Activated gamma-delta T cell treated with anti-CD3 and anti-CD28 coated beads, Interleukin-2, amount 50 U/mL, for 16 hours (primary cell): ENCODE measurements around the gene FBXL7.

Source experiments
- DNase-seq: peaks from one replicate; pipeline ENCODE4 v3.0.0-alpha.2; 2020; ENCODE audit warnings: low read depth

The FBXL7 gene

DNA sequence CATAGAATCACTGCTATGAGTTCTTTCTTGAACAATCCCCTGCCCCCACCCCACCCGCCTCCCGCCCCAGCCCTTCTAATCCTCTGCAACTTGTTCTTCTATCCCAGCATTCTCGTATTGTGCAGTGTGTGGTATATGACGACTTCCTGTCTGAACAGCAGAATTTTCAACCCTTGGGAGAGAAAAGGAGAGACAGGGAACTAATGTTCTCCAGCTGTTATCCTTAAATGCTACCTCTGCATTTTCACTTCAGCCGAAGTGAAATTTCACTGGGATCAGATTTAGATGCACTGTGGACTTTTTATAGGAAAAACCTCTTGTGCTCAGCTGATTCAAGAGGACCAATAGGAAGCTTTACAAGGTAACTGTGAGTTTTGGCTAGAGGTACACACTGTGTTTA is 2.2 kb downstream of the FBXL7 start:
- no peak for DNase-seq

DNA sequence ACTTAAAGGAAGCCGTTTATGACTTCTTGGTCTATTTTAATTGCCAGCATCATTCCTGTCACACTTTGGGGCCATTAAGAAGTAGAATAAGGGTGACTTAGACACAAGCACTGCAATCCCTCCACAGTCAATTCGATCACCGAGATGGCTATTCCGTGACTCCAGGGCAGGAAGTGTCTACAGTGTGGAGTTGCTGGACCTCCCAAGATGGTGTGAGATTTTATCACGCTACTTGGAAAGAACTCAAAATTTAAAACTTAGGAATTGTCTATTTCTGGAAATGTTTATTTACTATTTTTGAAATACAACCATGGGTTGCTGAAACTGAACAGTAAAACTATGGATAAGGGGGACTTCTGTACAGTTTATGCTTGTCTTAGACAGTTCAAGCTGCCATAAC is 6.2 kb downstream of the FBXL7 start:
- DNase-seq: no peak

DNA sequence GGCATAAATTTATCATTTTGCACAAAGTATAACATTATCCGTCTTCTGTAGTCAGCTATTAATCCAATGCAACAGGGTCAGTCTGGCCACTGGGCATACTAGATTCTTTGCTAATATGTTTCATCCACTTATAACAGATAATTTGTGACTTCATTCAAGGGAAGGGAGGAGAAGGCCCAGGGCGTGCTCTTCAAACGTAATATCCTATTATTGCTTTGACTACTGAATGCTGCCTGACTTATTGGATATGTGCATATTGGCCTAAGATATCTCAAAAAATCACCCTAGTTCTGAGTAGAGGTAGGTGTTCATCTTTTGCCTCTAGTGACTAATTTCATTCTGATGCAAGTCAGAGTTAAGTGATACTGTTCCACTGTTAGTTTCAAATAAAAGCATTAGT is 6.9 kb downstream of the FBXL7 start:
- DNase-seq: no peak

DNA sequence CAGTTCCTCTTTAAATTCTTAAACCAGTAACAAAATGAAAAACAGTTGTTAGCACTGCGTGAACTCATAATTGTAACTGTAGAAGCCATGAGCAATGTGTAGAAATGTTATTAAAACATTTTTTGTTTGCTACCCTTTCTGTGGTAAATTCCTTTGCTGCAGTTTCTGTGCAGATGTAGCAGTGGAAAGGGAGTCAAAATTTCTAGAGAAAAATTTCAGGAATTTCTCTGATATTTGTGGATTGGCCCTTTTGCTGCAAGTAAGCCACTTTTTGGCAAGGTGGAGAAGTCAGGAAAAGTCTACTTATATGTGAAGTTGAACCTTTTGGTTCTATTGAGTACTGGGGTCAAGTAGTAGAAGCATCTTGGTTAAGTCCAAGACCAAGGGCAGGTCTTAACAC is 10.1 kb downstream of the FBXL7 start:
- no peak for DNase-seq

DNA sequence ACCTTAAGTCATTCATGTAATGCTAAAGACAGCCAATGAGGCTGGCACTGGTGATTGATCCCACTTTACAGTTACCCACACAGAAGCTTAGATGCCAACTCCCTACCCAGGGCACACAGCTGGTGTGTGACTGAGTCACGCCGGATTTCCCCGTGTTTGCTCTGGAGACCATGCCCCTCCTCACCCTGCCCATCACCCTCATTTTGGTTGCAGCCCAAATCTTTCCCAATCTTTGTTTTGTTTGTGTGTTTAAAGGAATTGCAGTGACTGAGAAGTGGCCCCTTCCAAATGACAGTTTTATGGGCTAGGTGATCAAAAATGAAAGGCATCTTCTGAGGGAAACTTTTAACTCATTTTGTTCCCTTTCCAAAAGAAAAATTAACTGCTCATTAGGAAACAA is 10.9 kb downstream of the FBXL7 start:
- DNase-seq: no peak

DNA sequence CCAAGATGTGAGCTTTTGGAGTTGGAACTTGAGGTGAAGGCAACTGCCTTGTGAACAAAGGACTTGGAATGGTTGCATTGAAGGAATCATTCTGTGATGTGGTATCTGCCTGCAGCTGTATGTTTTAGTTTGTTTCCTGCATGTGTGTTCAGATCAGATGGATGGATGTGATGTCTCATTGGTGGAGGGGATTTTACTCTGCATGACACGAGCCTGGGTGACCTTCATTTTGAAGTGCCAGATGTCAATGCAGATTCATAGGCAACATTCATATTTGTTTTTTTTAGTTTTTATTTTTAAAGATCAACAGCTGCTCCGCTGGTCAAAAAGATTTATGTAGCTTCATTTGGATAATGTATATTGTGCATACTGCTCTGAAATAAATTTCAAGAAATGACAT is 13.5 kb downstream of the FBXL7 start:
- DNase-seq: no peak

DNA sequence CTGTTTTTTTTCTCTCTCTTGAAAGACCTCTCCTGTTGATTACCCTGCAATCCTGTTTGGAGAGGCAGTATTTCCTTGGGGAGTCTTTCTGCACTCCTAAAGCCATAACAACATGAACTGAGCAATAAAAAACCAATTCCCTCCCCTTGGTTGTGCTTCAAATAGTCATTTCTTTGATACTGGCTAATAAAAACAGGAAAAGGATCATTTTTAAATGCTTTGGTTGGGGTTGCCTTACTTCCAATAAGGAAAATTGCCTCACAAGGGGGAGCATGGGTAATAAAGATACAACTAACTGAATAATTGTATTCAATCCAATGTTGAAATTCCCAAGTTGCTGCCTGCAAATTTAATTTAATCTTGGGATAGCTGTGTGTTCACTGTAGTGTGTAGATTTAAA is 13.9 kb downstream of the FBXL7 start:
- DNase-seq: no peak

DNA sequence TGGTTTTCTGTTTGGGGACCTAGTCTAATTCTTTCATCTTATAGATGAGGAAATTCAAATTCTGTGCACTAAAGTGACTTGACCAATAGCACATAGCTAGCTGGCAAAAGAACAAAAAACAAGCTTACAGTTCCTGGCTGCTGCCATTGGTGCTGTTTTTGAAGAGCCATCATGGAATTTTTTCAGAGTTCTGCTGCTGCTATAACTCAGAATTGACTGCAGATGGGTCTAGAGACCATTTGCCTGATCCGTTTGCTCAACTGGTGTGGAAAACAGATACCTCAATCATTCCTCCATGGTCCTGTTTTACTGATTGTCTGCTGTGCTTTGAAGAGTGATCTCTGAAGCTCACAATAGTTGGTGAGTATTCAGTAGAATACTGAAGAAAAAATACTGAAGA is 15.2 kb downstream of the FBXL7 start:
- no peak for DNase-seq

DNA sequence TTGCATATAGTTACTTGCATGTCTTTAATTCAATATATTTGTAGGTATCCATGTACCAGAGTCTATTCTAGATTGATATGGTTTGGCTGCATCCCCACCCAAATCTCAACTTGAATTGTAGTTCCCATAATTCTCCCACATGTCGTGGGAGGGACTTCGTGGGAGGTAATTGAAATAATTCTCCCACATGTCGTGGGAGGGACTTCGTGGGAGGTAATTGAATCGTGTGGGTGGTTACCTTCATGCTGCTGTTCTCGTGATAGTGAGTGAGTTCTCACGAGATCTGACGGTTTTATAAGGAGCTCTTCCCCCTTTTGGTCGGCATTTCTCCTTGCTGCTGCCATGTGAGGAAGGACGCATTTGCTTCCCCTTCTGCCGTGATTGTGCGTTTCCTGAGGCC is 16.5 kb downstream of the FBXL7 start:
- DNase-seq: no peak

DNA sequence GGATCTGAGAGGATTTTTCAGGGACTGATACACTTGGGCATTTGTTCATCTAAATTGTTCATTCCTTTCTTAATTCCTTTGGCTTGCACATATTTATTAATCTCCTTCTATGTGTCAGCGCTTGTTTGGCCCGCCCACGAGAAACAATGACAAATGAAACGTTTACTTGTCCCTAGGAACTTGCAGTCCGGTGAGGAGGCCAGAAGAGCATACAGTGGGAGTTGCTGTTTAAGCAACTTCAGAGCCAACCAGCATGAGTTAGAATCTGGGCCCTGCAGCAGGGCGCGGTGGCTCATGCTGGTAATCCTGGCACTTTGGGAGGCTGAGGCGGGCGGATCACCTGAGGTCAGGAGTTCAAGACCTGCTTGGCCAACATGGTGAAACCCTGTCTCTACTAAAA is 18.8 kb downstream of the FBXL7 start:
- no peak for DNase-seq

DNA sequence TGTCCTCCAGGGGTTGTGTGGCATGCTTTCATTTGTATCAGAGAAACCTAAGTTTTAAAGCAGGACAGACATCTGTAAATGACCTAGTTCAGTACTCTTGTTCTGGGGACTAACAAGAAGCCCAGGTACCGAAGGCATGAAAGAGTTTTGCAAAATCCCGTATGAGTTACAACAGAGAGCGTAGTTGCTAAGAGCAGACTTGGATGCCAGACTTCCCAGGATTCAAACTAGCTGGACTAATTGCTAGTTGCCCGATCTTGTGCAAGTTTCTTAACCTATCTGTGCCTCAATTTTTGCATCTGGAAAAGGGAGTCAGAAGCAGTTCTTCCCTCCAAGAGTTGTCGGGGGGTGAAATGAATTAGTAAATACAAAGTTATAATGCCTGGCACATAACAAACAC is 20.9 kb downstream of the FBXL7 start:
- DNase-seq: no peak

DNA sequence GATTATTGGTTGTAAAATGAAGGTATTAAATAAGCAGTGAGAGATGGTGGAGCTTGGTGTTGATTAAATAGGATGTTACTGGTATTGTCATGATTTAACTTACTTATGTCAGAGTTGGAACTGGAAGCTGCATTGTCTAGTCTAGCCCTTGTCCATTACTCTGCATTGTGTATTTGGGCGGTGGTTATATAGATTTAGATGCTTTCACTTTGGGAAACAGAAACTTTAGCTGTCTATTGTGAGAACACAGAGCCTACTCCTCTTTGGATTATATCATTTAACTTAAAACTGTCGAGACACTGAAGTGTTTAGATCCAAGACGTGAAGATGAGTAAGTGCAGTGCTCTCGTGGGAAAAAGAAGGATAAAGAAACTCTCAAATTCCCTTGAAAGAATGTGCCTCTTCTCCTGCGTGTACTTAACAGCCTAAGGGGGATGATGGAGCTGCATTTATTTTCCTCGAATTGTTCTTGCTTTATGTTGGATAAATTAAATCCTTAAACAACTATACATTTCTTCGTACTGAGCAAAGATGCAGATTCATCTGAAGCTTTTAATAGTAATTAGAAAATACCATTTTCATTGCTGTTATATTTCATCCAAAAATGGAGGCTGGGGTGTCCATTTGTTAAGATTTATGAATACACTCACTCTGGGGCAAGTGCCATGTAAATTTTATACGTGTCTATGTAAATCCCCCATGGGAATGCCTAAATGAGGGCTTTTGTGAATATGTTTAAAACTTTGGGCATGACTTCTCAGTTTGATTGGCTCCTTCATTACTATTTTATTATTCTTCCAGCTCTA is 21.6 kb downstream of the FBXL7 start:
- no peak for DNase-seq

DNA sequence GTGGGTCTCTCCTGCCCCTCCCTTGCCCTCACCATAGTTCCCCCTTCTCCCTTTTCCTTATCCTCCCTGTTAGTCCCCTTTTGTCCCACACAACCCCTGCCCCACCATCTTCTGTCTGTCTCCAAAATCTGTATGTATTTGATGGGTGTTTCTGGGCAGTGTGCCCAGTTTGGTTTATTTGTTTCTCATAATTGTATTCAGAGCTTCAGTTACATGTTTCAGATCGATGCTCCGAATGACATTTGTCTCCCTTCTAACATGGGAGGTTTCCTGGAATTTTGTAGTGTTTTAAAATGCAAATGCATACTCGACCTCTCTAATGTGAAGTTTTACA is 22.2 kb downstream of the FBXL7 start:
- DNase-seq: no peak

DNA sequence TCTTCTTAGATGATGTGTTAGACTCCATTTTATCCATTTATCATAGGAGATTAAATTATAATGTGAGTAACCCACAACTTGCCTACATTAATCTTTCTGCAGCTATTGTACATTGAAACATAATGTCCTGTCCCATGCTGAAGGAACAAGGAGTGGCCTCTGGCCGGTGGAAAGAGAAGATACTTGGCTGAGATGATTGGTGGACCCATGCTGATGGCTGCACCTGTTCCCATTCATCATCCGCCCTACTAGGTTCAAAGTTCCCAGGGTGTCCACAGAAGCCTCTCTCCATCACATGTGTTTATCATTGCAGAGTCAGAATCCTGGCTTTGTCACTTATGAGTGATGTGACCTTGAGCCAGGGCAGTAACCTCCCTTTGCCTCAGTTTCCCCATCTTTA is 24.7 kb downstream of the FBXL7 start:
- DNase-seq: no peak

DNA sequence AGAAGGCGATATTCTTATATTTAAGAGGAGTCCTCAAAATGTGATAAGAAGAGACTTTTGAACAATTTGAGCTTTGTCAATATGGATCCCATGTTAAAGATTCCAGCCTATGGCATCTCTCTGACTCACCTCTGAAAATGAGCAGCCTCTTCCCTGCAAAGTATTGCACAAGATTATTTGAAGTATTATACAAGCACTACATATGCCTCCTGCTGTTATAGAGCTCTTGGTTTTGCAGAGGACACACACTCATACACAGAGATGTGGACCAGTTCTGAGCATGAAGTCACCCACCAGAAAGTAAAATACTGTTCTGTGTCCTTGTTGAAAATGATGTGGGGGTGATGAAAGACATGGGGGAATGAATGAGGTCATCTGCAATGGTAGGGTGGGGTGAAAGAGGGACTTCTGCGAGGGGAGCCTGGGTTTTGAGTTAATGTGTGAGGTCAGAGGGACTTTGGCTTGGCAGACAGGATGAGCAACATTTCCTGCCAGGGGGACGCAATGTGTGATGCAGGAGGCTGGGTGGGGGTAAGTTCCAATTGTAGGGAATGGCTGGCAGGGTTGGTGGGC is 25.8 kb downstream of the FBXL7 start:
- no peak for DNase-seq

DNA sequence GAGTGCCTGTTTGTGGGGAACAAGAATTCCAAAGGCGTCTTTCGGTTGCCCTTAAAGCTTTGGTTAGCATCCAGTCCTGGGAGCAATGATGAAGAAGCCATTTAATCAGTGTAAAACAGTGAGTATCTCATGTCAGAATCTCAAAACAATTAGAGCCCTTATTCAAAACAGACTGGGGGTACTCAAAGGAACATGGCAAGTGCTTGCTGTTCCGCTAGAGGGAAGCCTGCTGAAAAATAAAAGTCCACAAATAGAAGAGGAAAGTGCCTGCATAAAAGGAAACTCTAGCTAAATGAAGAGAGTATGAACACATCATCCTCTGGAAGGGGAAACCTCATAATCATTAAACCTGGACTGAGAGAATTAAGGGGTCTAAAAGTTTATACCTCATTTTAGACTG is 26.4 kb downstream of the FBXL7 start:
- DNase-seq: no peak

DNA sequence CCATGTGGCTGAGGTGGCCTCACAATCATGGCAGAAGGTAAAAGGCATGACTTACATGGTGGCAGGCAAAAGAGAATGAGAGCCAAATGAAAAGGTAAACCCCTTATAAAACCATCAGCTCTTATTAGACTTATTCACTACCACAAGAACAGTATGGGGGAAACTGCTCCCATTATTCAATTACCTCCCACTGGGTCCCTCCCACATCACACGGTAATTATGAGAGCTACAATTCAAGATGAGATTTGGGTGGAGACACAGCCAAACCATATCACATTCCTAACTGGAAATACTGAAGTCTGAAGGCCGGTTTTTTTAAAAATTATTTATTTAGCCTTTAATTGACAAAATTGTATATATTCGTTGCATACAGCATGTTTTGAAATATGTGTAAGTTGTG is 28.5 kb downstream of the FBXL7 start:
- no peak for DNase-seq

DNA sequence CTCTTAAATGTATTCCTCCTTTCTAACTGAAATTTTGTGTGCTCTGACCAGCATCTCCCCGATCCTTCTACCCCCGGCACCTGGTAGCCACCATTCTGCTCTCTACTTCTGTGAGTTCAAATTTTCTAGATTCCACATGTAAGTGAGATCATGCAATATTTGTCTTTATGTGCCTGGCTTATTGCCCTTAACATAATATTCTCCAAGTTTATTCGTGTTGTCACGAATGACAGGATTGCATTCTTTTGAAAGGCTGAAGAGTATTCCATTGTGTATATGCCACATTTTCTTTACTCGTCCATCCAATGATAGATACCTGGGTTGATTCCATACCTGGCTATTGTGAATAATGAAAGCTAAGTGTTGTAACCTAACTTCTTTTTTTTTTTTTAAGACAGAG is 29.0 kb downstream of the FBXL7 start:
- no peak for DNase-seq

DNA sequence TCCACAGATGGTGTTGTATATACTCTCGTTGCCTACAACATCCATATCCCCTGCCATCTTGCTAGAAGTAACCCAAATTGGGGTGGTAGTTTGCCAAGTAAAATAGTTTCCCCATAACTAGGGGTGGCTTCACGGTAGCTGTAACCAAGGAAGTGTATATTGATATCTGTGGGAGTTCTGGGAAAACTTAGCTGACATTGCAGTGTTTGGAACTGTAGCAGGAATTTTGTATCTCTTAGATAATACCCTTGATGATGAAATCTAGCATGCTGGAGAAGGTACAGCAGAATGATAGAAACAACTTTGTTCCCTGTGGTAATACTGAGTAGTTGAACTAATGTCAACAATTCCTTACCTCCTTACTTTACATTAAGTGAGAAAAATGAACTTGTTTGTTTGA is 29.8 kb downstream of the FBXL7 start:
- DNase-seq: no peak

DNA sequence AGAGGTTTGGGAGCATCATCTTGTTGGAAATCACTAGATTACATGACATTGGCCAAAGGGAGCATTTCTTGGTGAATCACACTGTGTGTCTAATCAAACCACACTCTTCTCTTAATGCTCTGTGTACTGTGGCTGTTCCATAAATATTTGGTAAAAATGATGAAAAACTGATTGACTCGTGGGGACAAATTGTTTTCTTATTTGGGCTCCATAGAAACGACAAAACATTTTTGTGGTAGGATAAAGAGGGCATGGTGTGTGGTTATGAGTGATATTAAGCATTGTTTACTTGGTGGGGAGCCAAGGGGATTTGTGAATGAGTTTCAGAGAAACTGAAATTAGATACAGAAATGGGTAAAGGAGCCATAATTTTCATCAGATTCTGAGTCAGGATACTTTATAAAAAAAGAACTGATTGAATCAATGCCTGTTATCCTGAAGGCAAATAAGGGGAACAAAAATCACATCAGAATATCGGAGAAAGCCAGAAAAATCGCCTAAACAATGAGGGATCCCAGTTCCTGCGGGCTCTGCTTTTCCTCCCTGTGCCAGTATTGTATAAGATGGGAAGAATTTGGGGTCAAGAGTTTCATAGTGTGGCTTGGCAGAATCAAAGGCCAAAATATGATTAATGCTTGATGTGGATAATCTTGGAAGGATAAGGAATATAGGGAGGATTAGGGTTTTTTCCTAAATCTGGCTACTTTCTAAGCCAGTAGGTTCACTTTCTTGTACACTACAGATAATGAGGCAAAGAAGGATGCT is 33.3 kb downstream of the FBXL7 start:
- no peak for DNase-seq

DNA sequence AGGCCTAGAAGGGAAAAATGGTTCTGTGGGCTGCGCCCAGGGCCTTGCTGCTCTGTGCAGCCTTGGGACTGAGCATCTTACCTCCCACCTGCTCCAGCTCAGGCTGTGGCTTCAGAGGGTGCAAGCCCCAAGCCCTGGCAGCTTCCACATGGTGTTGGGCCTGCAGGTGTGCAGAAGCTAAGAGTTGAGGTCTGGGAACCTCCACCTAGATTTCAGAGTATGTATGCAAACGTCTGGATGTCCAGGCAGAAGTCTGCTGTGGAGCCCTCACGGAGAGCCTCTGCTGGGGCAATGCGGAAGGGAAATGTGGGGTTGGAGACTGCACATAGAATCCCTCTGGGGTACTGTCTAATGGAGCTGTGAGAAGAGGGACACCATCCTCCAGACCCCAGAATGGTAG is 36.0 kb downstream of the FBXL7 start:
- no peak for DNase-seq

DNA sequence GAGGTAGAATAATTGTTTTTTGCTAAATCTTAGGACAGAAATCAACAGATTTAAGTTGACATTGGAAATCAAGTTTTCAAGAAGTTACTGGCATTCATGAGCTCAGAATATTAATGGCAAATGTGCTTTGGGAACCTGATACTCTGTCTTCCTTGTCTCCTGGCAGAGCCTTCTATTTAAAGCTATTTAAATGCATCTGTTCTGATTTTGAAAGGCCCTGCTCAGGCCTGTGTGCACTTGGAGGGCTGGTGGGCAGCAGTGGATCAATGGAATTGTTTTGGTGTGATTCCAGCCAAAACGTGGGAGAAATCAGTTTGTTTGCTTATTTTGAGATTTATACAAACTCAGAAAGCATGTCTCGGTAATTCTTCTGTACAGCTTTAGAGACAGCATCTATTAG is 38.5 kb downstream of the FBXL7 start:
- no peak for DNase-seq

DNA sequence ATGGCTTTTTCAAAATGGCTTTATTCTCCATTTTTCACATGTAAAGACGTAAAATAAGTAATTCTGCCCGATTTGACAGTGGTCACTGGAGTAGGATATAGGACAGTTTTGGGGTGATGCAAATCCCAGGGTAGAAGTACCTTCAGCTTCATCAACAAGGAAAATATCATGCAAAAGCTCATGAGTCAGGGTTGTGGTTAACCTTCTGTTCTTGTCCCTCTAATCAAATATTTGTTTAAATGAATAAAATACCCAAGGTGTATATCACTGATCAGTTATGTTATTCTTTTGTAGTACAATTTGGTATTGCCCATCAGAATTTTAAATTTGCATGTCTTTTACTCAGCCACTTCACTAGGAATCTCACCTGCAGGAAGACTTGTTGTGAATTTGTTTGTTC is 40.0 kb downstream of the FBXL7 start:
- DNase-seq: no peak

DNA sequence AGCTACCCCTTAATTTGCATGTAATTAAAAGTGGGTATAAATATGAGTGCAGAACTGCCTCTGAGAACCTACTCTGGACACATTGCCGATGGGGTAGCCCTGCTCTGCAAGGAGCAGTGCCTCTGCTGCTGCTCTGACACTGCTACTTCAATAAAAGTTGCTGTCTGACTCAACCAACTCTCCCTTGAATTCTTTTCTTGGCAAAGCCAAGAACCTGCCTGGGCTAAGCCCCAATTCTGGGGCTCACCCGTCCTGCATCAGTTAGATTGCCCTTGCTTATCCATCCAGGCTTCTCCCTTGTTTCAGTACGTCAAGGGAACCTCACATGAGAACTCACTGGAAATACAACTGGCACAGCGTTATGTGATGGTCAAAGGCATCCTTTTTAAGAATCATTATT is 44.1 kb downstream of the FBXL7 start:
- no peak for DNase-seq
